Dermis microvascular lymphatic vessel endothelial cell (primary cell): ENCODE measurements around the gene CATSPER3. TPM values are rescaled to one million over a fixed set of nuclear protein-coding genes. Genes with fewer than 3 reads are reported as not detected.

ENCODE experiments used
- DNase-seq, 2 donors: peaks; one replicate each; pipeline versions ENCODE4 v3.0.0 to v3.0.0-alpha.2; 2010; ENCODE audit warnings: low read depth in 2 of 2
- total RNA-seq: library from RNA; depleted of rRNA; stranded (reverse); fragments of >200 nt; gene quantifications from 2 replicates; pipeline ENCODE4 v1.2.1, GENCODE V29; 2014

Gene CATSPER3
- total RNA-seq, 1 donor from 2014 or later, result under 0.01 TPM

GRCh38 chr5:135010502-135011354 lies 43.0 kb downstream of the CATSPER3 start:
- DNase-seq, result no peak

- DNase-seq, result no peak
Measured at GRCh38 chr5:135011355-135012032, 43.8 kb downstream of the CATSPER3 start.

GRCh38 chr5:135012033-135012588 lies 44.4 kb downstream of the CATSPER3 start:
- no peak for DNase-seq

GRCh38 chr5:135012951-135013391 lies 45.3 kb downstream of the CATSPER3 start:
- no peak for DNase-seq

GRCh38 chr5:135013445-135013844 lies 45.7 kb downstream of the CATSPER3 start:
- DNase-seq, result no peak

GRCh38 chr5:135013947-135014570 lies 46.4 kb downstream of the CATSPER3 start:
- DNase-seq, result no peak

GRCh38 chr5:135015942-135016341 lies 48.2 kb downstream of the CATSPER3 start:
- no peak for DNase-seq

GRCh38 chr5:135016861-135017290 lies 49.2 kb downstream of the CATSPER3 start:
- no peak for DNase-seq

GRCh38 chr5:135018457-135018856 lies 50.8 kb downstream of the CATSPER3 start:
- no peak for DNase-seq

GRCh38 chr5:135019314-135019713 lies 51.6 kb downstream of the CATSPER3 start:
- DNase-seq, result no peak

- DNase-seq, result no peak
Measured at GRCh38 chr5:135020111-135020895, 52.6 kb downstream of the CATSPER3 start.

- DNase-seq, result no peak
Measured at GRCh38 chr5:135024956-135025729, 57.4 kb downstream of the CATSPER3 start.

GRCh38 chr5:135025730-135026644 lies 58.3 kb downstream of the CATSPER3 start:
- DNase-seq, result no peak

GRCh38 chr5:135026645-135027265 lies 59.0 kb downstream of the CATSPER3 start:
- no peak for DNase-seq

- no peak for DNase-seq
Measured at GRCh38 chr5:135027266-135027696, 59.6 kb downstream of the CATSPER3 start.

- DNase-seq, result no peak
Measured at GRCh38 chr5:135027697-135028615, 60.2 kb downstream of the CATSPER3 start.

GRCh38 chr5:135028791-135029476 lies 61.2 kb downstream of the CATSPER3 start:
- peak in 1 of 2 donors; percentile 6 for DNase-seq
